HS-27A (cell line): ENCODE results near the gene IBSP.

Experiments
- DNase-seq: peaks from one replicate; pipeline ENCODE4 v3.0.0-alpha.2; 2012; ENCODE audit warnings: low read depth, missing footprints

The IBSP gene, protein sequence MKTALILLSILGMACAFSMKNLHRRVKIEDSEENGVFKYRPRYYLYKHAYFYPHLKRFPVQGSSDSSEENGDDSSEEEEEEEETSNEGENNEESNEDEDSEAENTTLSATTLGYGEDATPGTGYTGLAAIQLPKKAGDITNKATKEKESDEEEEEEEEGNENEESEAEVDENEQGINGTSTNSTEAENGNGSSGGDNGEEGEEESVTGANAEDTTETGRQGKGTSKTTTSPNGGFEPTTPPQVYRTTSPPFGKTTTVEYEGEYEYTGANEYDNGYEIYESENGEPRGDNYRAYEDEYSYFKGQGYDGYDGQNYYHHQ

DNA sequence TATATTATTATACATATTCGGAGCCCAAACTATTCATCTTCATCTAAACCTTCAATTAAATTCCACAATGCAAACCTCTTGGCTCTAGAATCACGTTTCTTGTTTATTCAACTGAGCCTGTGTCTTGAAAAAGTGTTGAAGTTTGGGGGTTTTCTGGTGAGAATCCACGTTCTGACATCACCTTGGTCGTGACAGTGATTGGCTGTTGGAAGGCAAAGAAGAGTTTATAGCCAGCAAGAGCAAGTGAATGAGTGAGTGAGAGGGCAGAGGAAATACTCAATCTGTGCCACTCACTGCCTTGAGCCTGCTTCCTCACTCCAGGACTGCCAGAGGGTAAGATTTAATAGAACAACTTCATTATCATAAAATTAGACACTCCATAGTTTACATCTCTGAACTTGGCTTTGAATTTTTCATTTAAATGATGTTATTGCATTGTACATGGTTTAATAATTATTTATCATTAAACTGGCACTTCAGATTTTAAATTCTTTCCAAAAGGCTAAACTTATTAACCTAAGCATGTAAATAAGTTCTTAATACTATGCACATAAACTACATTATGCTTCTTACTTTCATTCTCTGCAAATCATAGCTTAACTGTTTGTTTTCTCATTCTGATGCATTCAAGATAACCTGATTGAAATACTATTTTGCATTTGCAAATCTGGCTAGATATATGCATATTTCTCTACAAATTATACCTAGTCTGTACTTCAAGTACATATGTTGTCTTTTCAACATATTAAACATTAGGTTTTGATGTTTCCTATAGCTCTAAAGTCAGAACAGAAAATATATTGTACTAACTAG, at the start of gene IBSP:
Gene IBSP, plus strand, starts transcription at position 254 of the 813 bp plus-strand sequence. CDS start 2,808 bp downstream, outside the sequence.
- no peak for DNase-seq

DNA sequence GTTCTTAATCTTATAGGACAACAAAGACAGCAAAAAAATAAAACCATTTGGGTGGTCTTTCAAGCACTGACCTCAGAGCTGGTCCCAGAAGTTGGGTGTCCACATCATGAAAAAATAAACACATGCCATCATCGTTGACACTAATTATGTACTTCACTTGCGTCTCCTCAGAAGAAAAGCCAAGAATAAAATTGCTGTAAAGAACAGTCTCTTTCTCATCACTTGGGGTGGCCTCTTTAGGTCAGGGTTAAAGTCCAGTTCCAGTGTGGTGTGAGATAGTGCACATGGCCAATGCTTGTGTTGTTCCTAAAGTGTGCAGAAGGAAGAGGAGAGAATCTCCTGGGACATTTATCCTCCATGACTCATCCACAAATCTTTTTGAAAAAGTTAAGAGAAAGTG, 49.5 kb upstream of the IBSP start:
- no peak for DNase-seq

DNA sequence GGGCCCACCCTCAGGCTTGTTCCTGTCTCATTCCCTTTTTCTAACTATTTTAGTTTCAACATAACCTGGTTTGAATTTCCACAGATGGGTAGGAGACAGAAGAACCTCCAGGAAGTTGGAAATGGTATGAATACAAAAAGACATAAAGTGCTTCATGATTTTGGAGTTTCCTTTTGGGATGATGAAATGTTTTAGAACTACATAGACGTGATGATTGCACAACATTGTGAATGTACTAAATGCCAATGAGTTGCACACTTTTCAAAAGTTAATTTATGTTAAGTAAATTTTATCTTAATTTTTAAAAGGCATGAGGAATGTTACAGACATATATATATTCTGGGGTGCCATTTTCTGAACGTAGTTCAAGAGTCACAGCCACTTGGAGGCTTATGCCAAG, 41.1 kb upstream of the IBSP start:
- DNase-seq = no peak

DNA sequence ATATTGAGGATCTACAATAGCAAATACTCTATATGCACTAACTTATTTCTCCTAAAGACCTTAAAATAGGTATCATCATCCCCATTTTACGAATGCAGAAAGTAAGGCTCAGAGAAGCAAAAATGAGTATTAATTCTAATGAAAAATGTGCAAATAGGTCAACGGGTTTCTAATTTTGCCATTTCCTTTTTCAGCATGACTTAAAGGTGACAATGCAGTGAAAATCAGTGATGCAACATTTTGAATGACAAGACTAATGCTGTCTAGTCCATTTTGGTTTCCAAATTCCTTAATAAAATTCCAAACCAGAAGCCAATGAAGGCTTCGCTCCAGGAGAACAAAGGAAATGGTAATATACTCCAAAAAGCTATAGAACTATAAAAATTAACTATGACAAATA, 37.0 kb upstream of the IBSP start:
- DNase-seq = no peak

DNA sequence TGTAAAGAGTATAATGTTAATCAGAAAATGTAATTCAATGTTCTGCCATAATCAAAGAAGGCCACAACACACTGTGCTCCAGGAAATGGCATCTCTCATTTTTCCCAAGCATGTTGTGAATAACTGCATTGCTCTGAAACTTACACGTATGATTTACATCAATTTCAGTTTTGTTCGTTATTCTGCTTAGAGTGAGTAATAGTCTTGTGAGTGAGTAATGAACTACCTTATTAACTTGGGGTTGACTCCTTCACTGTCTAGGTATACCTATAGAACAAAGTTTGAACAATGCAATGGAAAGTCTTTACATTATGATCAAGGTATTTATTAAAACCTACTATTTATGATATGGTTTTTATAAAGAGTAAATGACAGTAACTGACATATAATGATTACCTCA, 17.8 kb upstream of the IBSP start:
- DNase-seq = no peak

DNA sequence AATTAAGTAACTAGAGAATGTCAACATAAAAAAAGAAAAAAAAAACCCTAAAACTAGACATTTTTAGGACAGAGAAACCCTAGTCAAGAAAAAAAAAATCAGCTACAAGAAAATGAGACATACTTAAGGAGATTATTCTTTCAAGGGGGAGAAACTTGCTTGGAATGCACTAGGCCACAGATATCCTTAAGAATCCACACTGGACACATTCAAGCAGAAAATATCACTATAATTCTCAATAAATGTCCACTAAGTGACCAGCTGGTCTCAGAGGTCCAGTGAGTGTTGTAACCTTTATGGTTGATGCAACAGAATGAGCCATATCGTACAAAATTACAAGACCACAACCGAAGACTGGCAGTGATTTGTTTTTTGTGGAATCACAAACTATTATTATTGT, 15.6 kb upstream of the IBSP start:
- peak; percentile 40 for DNase-seq

DNA sequence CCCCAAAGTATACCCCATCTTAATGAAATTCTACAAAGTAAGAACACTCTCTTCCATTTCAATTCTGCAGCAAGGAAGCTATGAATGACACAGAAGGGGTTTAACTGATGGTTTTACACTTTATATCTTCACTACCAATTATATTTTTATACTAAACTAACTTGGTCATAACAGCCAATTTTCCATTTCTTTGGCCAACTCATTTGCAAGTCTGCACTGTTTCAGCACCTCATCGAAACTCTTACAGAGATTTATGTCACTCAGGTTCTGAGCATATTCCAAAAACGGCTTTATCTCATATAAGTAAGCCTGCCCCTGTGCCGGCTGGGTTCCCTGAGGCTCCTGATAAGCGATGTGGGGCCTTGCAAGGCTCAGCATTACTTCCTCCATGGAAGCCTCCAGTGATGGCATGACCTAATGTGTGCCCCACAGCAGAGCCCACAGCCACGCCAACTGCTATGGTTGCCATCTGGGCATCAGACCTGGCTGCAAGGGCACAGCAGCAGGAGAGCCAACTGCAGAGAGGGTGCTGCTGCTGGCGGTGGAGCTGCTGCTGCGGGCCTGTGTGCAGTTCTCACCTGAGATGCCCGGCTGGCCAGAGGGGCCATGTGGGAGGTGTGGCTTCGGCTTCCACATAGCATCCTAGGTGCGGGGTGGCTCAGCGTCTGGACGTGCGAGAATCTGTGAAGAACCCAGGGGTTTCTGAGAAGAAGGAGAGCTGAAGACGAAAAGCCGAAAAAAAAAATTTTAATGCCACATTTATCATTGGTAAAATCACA, 13.4 kb upstream of the IBSP start:
- no peak for DNase-seq

DNA sequence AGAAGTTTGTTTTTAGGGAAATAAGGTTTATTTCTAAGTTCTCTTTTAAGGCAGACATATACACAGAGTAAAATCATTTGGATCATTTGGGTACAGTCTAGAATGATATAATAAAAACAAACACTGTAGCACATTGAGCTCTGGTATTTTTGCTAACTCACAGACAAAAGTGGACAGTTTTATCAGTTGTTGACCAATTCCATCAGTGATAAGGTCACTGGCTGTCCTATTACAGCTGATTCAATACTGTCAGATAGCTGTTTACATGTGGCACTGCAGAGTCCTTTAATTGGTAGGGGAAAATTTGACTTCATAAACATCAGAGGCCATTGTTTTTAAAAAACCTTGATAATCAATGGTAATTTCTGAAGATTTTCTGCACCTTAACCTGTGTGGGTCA, 3.5 kb downstream of the IBSP start:
- no peak for DNase-seq

DNA sequence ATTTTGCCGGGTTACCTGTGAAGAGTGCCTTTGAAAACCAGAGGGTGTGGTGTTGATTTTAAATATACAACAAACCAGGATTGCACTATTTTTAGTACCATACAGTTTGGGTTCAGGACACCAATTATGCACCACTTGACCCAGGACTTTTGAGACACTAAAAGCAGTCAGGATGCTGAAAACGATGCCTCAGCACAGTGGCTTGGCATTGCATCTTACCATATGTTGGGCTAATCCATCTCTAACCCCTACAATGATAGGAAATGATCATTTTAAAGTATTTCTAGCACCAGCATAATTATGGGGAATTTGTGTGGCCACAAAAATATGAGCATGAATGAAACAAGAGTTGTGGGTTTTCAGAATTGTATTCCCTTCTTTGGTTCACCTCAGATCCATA, 4.1 kb downstream of the IBSP start:
- DNase-seq = no peak

DNA sequence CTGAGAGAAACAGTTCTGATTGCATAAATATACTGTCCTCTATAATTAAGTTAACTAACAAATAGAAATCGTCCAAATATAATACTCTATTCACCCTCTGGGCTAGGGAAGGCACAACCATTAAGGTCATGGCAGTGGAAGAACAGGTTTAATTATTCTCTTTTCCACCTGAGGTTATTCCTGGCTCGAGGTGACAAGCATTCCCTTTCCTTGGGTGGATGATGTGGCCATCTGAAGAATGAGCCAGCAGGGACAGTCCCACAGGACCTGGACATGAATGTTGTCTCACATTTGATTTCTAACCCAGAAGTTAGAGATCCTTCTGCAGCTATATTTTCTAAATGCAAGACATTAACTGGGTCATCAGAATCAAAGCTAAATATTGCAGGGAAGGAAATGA, 5.5 kb downstream of the IBSP start:
- DNase-seq = no peak

DNA sequence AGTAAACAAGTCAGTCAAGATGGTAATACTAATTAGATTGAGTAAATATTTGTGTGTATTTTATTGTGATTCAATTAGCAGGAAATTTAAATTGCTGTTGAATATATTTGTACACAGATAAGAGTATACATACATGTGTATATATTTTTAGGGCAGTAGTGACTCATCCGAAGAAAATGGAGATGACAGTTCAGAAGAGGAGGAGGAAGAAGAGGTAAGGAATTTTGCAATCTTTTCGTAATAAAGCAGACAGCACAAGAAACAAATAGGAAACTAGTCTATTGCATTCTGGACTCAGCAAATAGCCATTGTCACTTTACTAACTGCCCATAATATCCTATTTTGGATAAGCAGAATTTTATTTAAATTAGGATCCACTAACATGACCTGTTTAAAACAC, 6.6 kb downstream of the IBSP start:
- DNase-seq = peak; percentile 52

DNA sequence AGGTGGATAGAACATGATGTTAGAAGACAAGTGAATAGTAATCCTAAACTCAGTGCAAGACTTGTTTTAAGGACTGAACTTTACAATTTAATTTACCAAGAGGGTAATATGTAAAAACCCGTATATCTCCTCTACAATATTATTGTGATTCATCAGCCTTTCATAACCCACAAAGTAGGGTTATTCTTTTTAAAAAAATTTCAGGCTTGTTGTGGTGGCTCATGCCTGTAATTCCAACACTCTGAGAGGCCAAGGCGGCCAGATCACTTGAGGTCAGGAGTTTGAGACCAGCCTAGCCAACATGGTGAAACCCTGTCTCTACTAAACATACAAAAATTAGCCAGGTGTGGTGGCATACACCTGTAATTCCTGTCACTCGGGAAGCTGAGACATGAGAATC, 7.2 kb downstream of the IBSP start:
- DNase-seq = peak; percentile 69

DNA sequence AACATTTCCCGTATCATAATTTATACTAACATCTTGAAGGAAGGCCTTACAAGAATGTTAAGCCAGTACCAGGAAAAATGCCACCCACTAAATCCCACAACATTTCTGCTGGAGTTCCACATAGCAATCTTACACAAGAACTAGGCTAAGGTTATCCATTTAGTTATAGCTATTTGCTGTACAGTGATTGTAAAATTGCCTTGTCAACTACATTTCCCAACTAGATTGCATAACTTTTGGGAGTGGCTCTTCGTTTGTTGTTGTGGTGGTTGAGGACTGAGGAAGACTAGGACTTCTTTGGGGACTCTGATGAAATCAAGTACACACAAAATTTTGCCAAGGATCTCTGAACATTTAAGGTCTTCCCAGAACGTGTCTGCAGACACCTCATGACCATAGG, 8.0 kb downstream of the IBSP start:
- no peak for DNase-seq

DNA sequence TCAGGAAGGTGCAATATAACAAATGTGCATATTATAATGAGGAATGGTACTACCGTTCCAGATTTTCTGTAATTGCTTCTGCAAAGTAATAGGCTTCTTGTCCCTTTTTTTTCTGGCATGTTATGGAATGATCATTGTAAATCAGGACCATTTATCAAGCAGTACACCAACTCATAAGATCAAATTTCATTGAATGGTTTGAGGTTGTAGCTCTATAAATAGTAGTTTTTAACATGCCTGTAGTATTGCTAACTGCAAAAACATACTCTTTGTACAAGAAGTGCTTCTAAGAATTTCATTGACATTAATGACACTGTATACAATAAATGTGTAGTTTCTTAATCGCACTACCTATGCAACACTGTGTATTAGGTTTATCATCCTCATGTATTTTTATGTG, 12.6 kb downstream of the IBSP start:
- no peak for DNase-seq

DNA sequence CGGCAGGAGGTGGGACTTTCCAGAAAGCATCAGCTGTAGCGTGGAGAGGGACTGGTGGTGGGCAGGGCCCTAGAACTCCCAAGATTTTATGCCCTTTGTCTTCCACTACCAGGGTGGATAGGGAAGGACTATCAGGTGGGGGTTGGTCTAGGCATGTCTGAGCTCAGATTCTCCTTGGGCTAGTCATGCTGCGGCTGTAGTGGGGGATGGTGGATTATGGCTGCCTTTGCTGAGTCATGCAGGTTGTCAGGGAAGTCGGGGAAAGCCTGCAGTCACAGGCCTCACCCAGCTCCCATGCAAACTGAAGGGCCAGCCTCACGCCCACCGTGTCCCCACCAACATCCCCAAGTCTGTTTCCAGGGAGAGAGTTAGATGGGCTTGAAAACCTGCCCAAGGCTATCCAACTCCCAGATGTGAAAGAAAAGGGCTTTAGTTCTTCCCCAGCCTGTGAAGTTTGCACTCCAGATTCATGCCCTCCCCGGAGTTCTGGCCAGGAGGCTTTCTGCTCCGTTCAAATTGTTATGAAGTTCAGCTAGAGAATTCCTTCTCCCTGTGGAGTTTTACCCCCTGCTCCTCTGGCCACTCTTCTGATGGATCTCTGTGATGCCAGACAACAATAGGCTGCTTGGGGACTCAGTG, 20.0 kb downstream of the IBSP start:
- DNase-seq = no peak

DNA sequence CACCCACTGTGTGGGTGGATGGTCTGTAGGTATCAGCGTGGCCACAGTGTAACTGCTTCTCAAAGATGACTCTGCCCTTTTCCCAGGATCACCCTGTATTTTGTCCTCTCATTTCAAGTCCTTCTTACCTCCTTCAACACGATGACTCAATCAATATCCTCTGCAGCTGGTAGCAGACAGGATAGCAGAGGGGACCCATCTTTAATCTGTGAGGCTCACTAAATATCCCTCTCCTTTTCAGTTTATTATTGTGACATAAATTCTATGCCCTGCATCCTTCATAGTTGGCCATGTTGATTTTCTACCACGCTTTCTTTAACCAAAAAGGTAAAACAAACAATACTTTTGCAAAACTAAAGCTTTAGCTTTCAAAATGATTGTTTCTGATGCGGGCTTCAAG, 23.8 kb downstream of the IBSP start:
- no peak for DNase-seq

DNA sequence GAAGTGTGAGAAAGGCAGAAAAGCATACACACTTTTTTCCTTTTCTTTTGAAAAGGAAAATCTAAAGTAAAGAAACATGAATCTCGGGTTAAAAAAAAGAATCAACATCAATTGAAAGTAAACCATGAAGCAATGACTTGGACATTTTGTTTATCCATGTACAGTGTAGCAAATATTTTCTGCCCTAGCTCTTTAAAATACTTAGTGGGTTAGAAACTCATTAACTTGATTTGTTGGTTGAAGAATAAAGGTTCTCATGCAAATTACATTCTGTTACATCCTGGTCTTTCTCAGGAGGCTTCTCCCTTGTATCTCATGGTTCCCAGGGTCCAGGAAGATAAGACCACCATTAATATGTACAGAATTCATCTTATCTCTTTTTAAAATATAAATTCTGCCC, 24.4 kb downstream of the IBSP start:
- DNase-seq = no peak

DNA sequence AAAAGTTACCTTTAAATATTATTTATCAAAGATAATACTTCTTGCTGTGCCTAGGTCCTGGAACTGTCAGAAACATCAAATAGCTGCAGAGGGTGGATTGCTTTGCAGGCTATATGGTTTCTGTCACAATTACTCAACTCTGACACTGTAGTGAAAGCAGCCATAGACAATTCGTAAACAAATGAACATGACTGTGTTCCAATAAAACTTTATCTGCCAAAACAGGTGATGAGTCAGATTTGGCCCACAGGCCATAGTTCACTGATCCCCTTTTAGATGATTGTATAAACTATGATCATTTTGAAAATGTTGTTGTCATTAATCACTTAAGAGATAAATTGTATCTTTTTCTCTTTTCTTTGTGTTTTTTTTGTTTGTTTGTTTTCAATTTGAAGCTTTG, 25.0 kb downstream of the IBSP start:
- no peak for DNase-seq

DNA sequence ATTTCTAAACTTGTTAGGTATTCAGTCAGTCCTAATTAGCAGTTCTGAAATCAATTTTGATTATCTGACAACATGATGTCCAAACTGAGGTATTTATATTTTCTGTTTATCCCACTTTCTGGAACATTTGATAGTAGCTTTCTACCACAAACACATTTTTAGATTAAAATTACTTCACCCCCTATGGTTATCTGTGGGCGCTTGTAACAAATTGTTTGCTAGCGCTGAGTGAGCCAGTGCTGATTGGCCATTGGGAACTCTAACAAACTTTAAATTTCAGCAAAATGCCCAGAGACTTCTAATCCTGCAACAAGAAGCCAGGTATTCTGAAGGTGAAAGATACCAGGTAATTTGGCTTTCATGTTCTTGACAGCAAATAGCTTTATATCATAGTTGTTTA, 33.3 kb downstream of the IBSP start, which contains the start of gene MEPE:
Gene MEPE, plus strand, starts transcription at position 301 of the 400 bp plus-strand sequence. CDS start 1,746 bp downstream, outside the sequence.
- no peak for DNase-seq

DNA sequence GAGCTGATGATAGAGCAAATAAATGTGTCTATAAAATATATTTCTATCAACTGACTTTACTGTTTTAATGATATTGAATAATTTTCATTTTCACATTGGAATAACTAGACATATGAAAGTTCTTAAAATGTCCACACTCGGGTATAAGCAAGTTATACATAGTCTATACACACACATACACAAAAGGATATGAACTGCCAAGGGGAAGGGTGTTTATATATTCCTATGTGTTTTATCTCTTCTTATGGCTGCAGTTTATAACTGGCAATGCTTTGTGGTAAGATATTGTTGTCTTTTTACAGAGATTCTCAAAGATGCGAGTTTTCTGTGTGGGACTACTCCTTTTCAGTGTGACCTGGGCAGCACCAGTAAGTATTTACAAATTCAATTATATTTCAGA, 35.0 kb downstream of the IBSP start:
- DNase-seq = no peak

DNA sequence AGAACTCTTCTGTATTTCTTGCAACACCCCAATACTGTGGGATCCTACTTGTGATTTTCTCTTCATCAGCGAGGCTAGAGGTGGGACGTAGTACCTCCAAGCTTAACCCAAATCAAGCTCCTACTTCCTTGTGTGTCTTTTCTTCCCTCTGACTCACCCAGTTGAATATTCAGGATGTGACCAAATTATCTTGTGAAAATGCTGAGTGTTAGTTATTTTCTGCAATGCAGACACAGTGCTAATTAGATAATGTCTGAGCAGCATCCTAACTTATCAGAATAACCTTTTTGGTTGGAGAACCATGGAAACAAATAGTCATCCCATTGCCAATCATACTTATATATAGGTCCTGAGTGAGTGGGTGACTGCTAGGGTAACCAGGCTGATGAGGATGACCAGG, 35.8 kb downstream of the IBSP start:
- no peak for DNase-seq

DNA sequence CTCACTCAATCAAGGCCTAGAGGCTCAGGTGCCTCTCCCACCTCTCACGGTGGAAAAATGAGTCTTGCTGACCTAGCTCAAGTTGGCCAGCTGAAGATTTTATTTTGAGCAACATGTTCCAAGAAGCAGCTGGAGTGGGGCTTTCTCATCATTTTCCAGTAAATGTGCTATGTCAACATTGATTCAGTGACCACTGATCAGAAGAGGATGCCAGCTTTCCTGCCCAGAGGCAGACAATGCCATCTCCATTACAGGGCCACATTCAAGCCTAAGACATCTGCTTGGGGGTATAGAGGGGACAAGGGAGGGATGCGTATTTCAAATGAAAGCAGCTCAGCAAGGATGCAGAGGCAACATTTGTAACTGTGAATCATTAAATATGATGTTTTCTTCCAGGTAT, 36.4 kb downstream of the IBSP start:
- DNase-seq = no peak
